Transverse colon (tissue), 4 donors: ENCODE measurements around the gene OR10G2. TPM values are rescaled to one million over a fixed set of nuclear protein-coding genes. Genes with fewer than 3 reads are reported as not detected.

Experiments
- DNase-seq: peaks from one replicate; pipeline ENCODE4 v3.0.0-alpha.2; 2019
- H3K27ac ChIP-seq, 4 donors: fragments of 200-600 bp; sonication (generic); 2 replicates each; pipeline ENCODE4 v1.5.1; 2016 to 2018; ENCODE audit warnings: inconsistent platforms in 4 of 4
- H3K27me3 ChIP-seq: fragments of 200-600 bp; sonication (generic); 2 replicates; pipeline ENCODE4 v1.5.1; 2017; ENCODE audit warnings: inconsistent platforms
- H3K36me3 ChIP-seq, 4 donors: fragments of 200-600 bp; sonication (generic); 2 replicates each; pipeline ENCODE4 v1.5.1; 2017 to 2019; ENCODE audit warnings: inconsistent platforms in 4 of 4
- H3K4me1 ChIP-seq, 4 donors: fragments of 200-600 bp; sonication (generic); 2 replicates each; pipeline ENCODE4 v1.5.1; 2017 to 2020; ENCODE audit warnings: inconsistent platforms in 4 of 4
- H3K4me3 ChIP-seq, 4 donors: fragments of 200-600 bp; sonication (generic); 1 replicate in 1 of 4; 2 replicates in 3 of 4; pipeline versions ENCODE4 v1.5.1 to v1.6.1; 2017 to 2019; ENCODE audit warnings: inconsistent platforms in 4 of 4
- H3K9me3 ChIP-seq, 2 donors: fragments of 200-600 bp; sonication (generic); 2 replicates each; pipeline ENCODE4 v1.5.1; 2017 to 2019; ENCODE audit warnings: inconsistent platforms in 2 of 2
- EP300 ChIP-seq: sonication (generic); formaldehyde crosslinking; IDR thresholded peaks from one replicate; pipeline ENCODE4 v1.6.1; 2017; ENCODE audit warnings: antibody characterized with exemption, low read depth
- POLR2A ChIP-seq: fragments of 450-650 bp; IDR thresholded peaks from one replicate; pipeline ENCODE4 v1.6.1; 2016; ENCODE audit warnings: antibody characterized with exemption, mild to moderate bottlenecking, moderate library complexity
- POLR2AphosphoS5 ChIP-seq, 3 donors: sonication (generic); formaldehyde crosslinking; IDR thresholded peaks; one replicate each; pipeline ENCODE4 v1.6.1; 2016; ENCODE audit warnings: antibody characterized with exemption in 3 of 3
- WGBS, 2 donors: methylation state at CpG; one replicate each; pipeline ENCODE4 v1.1.5; 2018; ENCODE audit warnings: low coverage in 1 of 2; 5-methylcytosine and 5-hydroxymethylcytosine counted together
- in situ Hi-C, 4 donors: fragments of 200-750 bp; cut with MboI; loops; one replicate each; pipeline versions ENCODE4 v1.15.0 to v1.15.1; 2017; ENCODE audit warnings: low sequenced_read_pairs in 3 of 4, low pct_ligation_motif_present in 1 of 4, low pct_unique_long_range_greater_than_20kb in 1 of 4
- intact Hi-C: fragments of 100-400 bp; cut with DNase I; formaldehyde crosslinking; loops from one replicate; pipeline ENCODE4 v1.15.1; 2023; ENCODE audit warnings: low total_unique reads
- total RNA-seq, 4 donors: library from RNA; depleted of rRNA; stranded (reverse); fragments of >200 nt; gene quantifications; one replicate each; pipeline ENCODE4 v1.1.0, GENCODE V29; 2016
- TF ChIP-seq, protein P1 (sequence below), 5 experiments: fragments of 200-600 bp in 3 of 5; fragments of 450-650 bp in 2 of 5; sonication (generic) in 3 of 5; IDR thresholded peaks; 1 replicate in 2 of 5; 2 replicates in 3 of 5; pipeline ENCODE4 v1.5.1; 2016 to 2017; ENCODE audit warnings: antibody characterized with exemption in 5 of 5, inconsistent platforms in 3 of 5, mild to moderate bottlenecking in 2 of 5, moderate library complexity in 1 of 5

The OR10G2 gene
- total RNA-seq, 4 donors from 2014 or later = not detected

- no peak overlapping the region for H3K27ac ChIP-seq
- 61 to 76% methylated on average over 2 to 4 of the region's 4 CpGs for WGBS, 2 donors
- TF ChIP-seq, protein P1, sequence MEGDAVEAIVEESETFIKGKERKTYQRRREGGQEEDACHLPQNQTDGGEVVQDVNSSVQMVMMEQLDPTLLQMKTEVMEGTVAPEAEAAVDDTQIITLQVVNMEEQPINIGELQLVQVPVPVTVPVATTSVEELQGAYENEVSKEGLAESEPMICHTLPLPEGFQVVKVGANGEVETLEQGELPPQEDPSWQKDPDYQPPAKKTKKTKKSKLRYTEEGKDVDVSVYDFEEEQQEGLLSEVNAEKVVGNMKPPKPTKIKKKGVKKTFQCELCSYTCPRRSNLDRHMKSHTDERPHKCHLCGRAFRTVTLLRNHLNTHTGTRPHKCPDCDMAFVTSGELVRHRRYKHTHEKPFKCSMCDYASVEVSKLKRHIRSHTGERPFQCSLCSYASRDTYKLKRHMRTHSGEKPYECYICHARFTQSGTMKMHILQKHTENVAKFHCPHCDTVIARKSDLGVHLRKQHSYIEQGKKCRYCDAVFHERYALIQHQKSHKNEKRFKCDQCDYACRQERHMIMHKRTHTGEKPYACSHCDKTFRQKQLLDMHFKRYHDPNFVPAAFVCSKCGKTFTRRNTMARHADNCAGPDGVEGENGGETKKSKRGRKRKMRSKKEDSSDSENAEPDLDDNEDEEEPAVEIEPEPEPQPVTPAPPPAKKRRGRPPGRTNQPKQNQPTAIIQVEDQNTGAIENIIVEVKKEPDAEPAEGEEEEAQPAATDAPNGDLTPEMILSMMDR (IDR thresholded peaks at IDR 0.05) = no peak
- no peak for TF ChIP-seq POLR2AphosphoS5 (IDR thresholded peaks at IDR 0.05)
- TF ChIP-seq EP300 = no peak
- TF ChIP-seq POLR2A = no peak
- peaks cover 5 to 13% of the 10 kb centered on the region in 2 donors for H3K9me3 ChIP-seq
- no peak overlapping the region for H3K4me3 ChIP-seq
- no peaks in the 10 kb centered on the region for H3K36me3 ChIP-seq
- intact Hi-C loops (no loop called here), in situ Hi-C loops (no loop called here)
- H3K27me3 ChIP-seq = peaks cover 6% of the 10 kb centered on the region
- no peaks in the 10 kb centered on the region for H3K4me1 ChIP-seq
- DNase-seq = no peak
Observed at GRCh38 chr14:21589317-21589716, 45.4 kb downstream of the OR10G2 start.

Other genes starting within 250 kb of the OR10G2 start
- gene CHD8, start 178.8 kb downstream of the OR10G2 start, total RNA-seq = 10 to 100 TPM; 46.2 to 59.7 (median 50.8) TPM
- 10 to 100 TPM in 2 of 4 donors, 1 to 10 TPM in 2; 7.1 to 24.5 (median 13.7) TPM for gene RAB2B, start 158.0 kb downstream of the OR10G2 start, total RNA-seq
- gene TOX4, start 157.7 kb downstream of the OR10G2 start, total RNA-seq = 10 to 100 TPM; 30.8 to 76.7 (median 51.5) TPM
- gene METTL3, start 123.6 kb downstream of the OR10G2 start, total RNA-seq = 10 to 100 TPM; 20.2 to 41.9 (median 29.5) TPM
- 10 to 100 TPM in 1 of 4 donors, 1 to 10 TPM in 3; 2.2 to 36.3 (median 4.2) TPM for gene SALL2, start 108.6 kb downstream of the OR10G2 start, total RNA-seq
- not detected for gene OR10G3, start 54.9 kb downstream of the OR10G2 start, total RNA-seq
- gene OR4E2, start 18.9 kb upstream of the OR10G2 start, total RNA-seq = not detected
- not detected for gene OR4E1, start 38.9 kb upstream of the OR10G2 start, total RNA-seq